Measurements from ENCODE around the gene HSPA13. TPM values are rescaled to one million over a fixed set of nuclear protein-coding genes. Genes with fewer than 3 reads are reported as not detected.

Gene HSPA13
- 57.4 and 74.7 TPM in 2 replicates for total RNA-seq

GRCh38 chr21:14382835-14383595, at the start of gene HSPA13:
Gene HSPA13 (minus strand): TSS chr21:14383146. CDS start chr21:14383119, 27 bp downstream.

Other genes starting within 250 kb of the HSPA13 start
- gene LIPI, start 172.2 kb downstream of the HSPA13 start, total RNA-seq = not detected in 2 replicates
- gene RBM11, start 167.0 kb downstream of the HSPA13 start, total RNA-seq = not detected in 2 replicates
- gene SAMSN1, start 163.2 kb upstream of the HSPA13 start, total RNA-seq = 3.6 and 10.8 TPM in 2 replicates